Gastroesophageal sphincter (tissue), 4 donors: ENCODE measurements around the gene CRYBA2. TPM values are rescaled to one million over a fixed set of nuclear protein-coding genes. Genes with fewer than 3 reads are reported as not detected.

ENCODE experiments used
- ATAC-seq: fragments of 150-250 bp; one replicate; pipeline ENCODE4 v1.9.1; 2016; ENCODE audit warnings: mild to moderate bottlenecking, moderate library complexity
- H3K27ac ChIP-seq, 4 donors: fragments of 200-600 bp; sonication (generic) in 3 of 4; 1 replicate in 3 of 4; 2 replicates in 1 of 4; pipeline ENCODE4 v1.5.1; 2016 to 2019
- H3K27me3 ChIP-seq: fragments of 200-600 bp; sonication (generic); one replicate; pipeline ENCODE4 v1.5.1; 2019
- H3K36me3 ChIP-seq, 2 donors: fragments of 200-600 bp; sonication (generic); one replicate each; pipeline ENCODE4 v1.5.1; 2019; ENCODE audit warnings: control low read depth in 1 of 2
- H3K4me1 ChIP-seq, 3 donors: fragments of 200-600 bp; sonication (generic); 1 replicate in 2 of 3; 2 replicates in 1 of 3; pipeline ENCODE4 v1.5.1; 2016 to 2019; ENCODE audit warnings: control low read depth in 2 of 3
- H3K4me3 ChIP-seq, 2 donors: fragments of 200-600 bp; sonication (generic); one replicate each; pipeline ENCODE4 v1.5.1; 2019; ENCODE audit warnings: mild to moderate bottlenecking in 1 of 2, moderate library complexity in 1 of 2
- H3K9me3 ChIP-seq, 3 donors: fragments of 200-600 bp; sonication (generic); one replicate each; pipeline ENCODE4 v1.5.1; 2017 to 2019; ENCODE audit warnings: control low read depth in 2 of 3
- CTCF ChIP-seq, 4 experiments: fragments of 200-600 bp in 2 of 4; fragments of 450-650 bp in 2 of 4; sonication (generic) in 1 of 4; IDR thresholded peaks; one replicate each; pipeline ENCODE4 v1.5.1; 2017 to 2019; ENCODE audit warnings: antibody characterized with exemption in 4 of 4, mild to moderate bottlenecking in 2 of 4, moderate library complexity in 2 of 4
- EP300 ChIP-seq: sonication (generic); formaldehyde crosslinking; IDR thresholded peaks from one replicate; pipeline ENCODE4 v1.6.1; 2017; ENCODE audit warnings: antibody characterized with exemption, mild to moderate bottlenecking
- POLR2A ChIP-seq, 2 donors: fragments of 450-650 bp; IDR thresholded peaks; one replicate each; pipeline ENCODE4 v1.6.1; 2017; ENCODE audit warnings: antibody characterized with exemption in 2 of 2, mild to moderate bottlenecking in 2 of 2, moderate library complexity in 1 of 2
- POLR2AphosphoS5 ChIP-seq: sonication (generic); formaldehyde crosslinking; IDR thresholded peaks from one replicate; pipeline ENCODE4 v1.6.1; 2017; ENCODE audit warnings: antibody characterized with exemption
- WGBS, 2 donors: methylation state at CpG; one replicate each; pipeline ENCODE4 v1.1.5; 2018; ENCODE audit warnings: low coverage in 1 of 2; 5-methylcytosine and 5-hydroxymethylcytosine counted together
- total RNA-seq, 4 donors: library from RNA; depleted of rRNA; stranded (reverse); fragments of >200 nt; gene quantifications; one replicate each; pipeline ENCODE4 v1.1.0, GENCODE V29; 2016

Gene CRYBA2
- total RNA-seq, 4 donors from 2014 or later = not detected

GRCh38 chr2:218984239-218985020 lies 8.8 kb downstream of the CRYBA2 start:
- ATAC-seq = no peak
- TF ChIP-seq POLR2AphosphoS5 (no peak), EP300 (no peak), POLR2A (IDR thresholded peaks at IDR 0.05) (no peak), CTCF (IDR thresholded peaks at IDR 0.05) (no peak)
- 0% methylated on average over 12 of the region's 50 CpGs; no CpG with 5 or more reads in 1 of the 2 donors for WGBS, 2 donors
- Histone ChIP-seq H3K4me3 (peak overlapping the region in 1 of 2 donors; percentile 14), H3K27ac (no peak overlapping the region), H3K36me3 (no peaks in the 10 kb centered on the region), H3K9me3 (no peaks in the 10 kb centered on the region), H3K4me1 (peaks cover 0 to 59% (median 25%) of the 10 kb centered on the region in 3 donors), H3K27me3 (peaks cover 100% of the 10 kb centered on the region)

- no peak overlapping the region for H3K4me3 ChIP-seq
- H3K4me1 ChIP-seq = peaks cover 0 to 59% (median 25%) of the 10 kb centered on the region in 3 donors
- no peak for ATAC-seq
- no peak for TF ChIP-seq EP300
- TF ChIP-seq CTCF (IDR thresholded peaks at IDR 0.05) = no peak
- TF ChIP-seq POLR2A (IDR thresholded peaks at IDR 0.05) = no peak
- no peak for TF ChIP-seq POLR2AphosphoS5
- no CpG with 5 or more reads among the region's 10 CpGs for WGBS, 2 donors
- no peak overlapping the region for H3K27ac ChIP-seq
- no peaks in the 10 kb centered on the region for H3K36me3 ChIP-seq
- peaks cover 100% of the 10 kb centered on the region for H3K27me3 ChIP-seq
- no peaks in the 10 kb centered on the region for H3K9me3 ChIP-seq
Measured at GRCh38 chr2:218983934-218984238, 9.3 kb downstream of the CRYBA2 start.

- Histone ChIP-seq H3K27me3 (peaks cover 100% of the 10 kb centered on the region), H3K36me3 (no peaks in the 10 kb centered on the region), H3K4me1 (peaks cover 0 to 59% (median 25%) of the 10 kb centered on the region in 3 donors), H3K9me3 (no peaks in the 10 kb centered on the region), H3K4me3 (no peak overlapping the region), H3K27ac (no peak overlapping the region)
- 7 to 13% methylated on average over 8 to 11 of the region's 23 CpGs for WGBS, 2 donors
- ATAC-seq = no peak
- TF ChIP-seq EP300 (no peak), POLR2AphosphoS5 (no peak), POLR2A (IDR thresholded peaks at IDR 0.05) (no peak), CTCF (IDR thresholded peaks at IDR 0.05) (no peak)
Measured at GRCh38 chr2:218983263-218983933, 9.8 kb downstream of the CRYBA2 start.

GRCh38 chr2:218982586-218983262 lies 10.5 kb downstream of the CRYBA2 start:
- Histone ChIP-seq H3K36me3 (no peaks in the 10 kb centered on the region), H3K9me3 (no peaks in the 10 kb centered on the region), H3K4me1 (peaks cover 0 to 59% (median 25%) of the 10 kb centered on the region in 3 donors), H3K27ac (no peak overlapping the region), H3K4me3 (peak overlapping the region in 1 of 2 donors; percentile 41), H3K27me3 (peaks cover 100% of the 10 kb centered on the region)
- no peak for ATAC-seq
- 0 to 12% methylated on average over 8 to 13 of the region's 28 CpGs for WGBS, 2 donors
- TF ChIP-seq POLR2A (IDR thresholded peaks at IDR 0.05) = no peak

- Histone ChIP-seq H3K4me1 (peaks cover 0 to 59% (median 25%) of the 10 kb centered on the region in 3 donors), H3K27ac (no peak overlapping the region), H3K4me3 (peak overlapping the region in 1 of 2 donors; percentile 41), H3K27me3 (peaks cover 100% of the 10 kb centered on the region), H3K36me3 (no peaks in the 10 kb centered on the region), H3K9me3 (no peaks in the 10 kb centered on the region)
- 2% methylated on average over 17 of the region's 69 CpGs; no CpG with 5 or more reads in 1 of the 2 donors for WGBS, 2 donors
- ATAC-seq = no peak
- TF ChIP-seq CTCF (IDR thresholded peaks at IDR 0.05) (no peak), POLR2A (IDR thresholded peaks at IDR 0.05) (no peak), POLR2AphosphoS5 (no peak)
Measured at GRCh38 chr2:218981881-218982585, 11.2 kb downstream of the CRYBA2 start.
